CD14-positive monocyte (primary cell): ENCODE results near the gene FBXL22. TPM values are rescaled to one million over a fixed set of nuclear protein-coding genes. Genes with fewer than 3 reads are reported as not detected.

ENCODE experiments used
- DNase-seq, 3 donors: peaks; one replicate each; pipeline ENCODE4 v3.0.0-alpha.2; 2011 to 2022
- H2AFZ ChIP-seq: 2 replicates; pipeline ENCODE4 v1.6.0; 2012; ENCODE audit warnings: mild to moderate bottlenecking, low read depth, low read length, inconsistent platforms; ENCODE audit not compliant: insufficient read depth, poor library complexity, severe bottlenecking
- H3K27ac ChIP-seq, 2 donors: 1 replicate in 1 of 2; 2 replicates in 1 of 2; pipeline ENCODE4 v1.5.1; 2012 to 2013; ENCODE audit warnings: low read length in 2 of 2, control low read depth in 1 of 2, inconsistent platforms in 1 of 2, low read depth in 1 of 2, mild to moderate bottlenecking in 1 of 2
- H3K27me3 ChIP-seq, 2 donors: one replicate each; pipeline versions ENCODE4 v1.6.0 to v1.6.1; 2011 to 2013; ENCODE audit warnings: low read length in 2 of 2; ENCODE audit not compliant: control insufficient read depth in 2 of 2, insufficient read depth in 2 of 2
- H3K36me3 ChIP-seq, 2 donors: replicated peaks in 1 of 2; 1 replicate in 1 of 2; 2 replicates in 1 of 2; pipeline versions ENCODE4 v1.5.1 to v1.6.1; 2012 to 2013; ENCODE audit warnings: low read length in 2 of 2, control low read depth in 1 of 2, inconsistent platforms in 1 of 2, mild to moderate bottlenecking in 1 of 2; ENCODE audit not compliant: insufficient read depth in 2 of 2, control insufficient read depth in 1 of 2
- H3K4me1 ChIP-seq, 2 donors: 1 replicate in 1 of 2; 2 replicates in 1 of 2; pipeline versions ENCODE4 v1.5.1 to v1.6.1; 2012 to 2013; ENCODE audit warnings: low read length in 2 of 2, control low read depth in 1 of 2, inconsistent platforms in 1 of 2, mild to moderate bottlenecking in 1 of 2, moderate library complexity in 1 of 2; ENCODE audit not compliant: insufficient read depth in 2 of 2, control insufficient read depth in 1 of 2
- H3K4me2 ChIP-seq: replicated peaks from 2 replicates; pipeline ENCODE3; 2012; ENCODE audit warnings: low read length, moderate library complexity, mild to moderate bottlenecking; ENCODE audit not compliant: poor library complexity, severe bottlenecking; ENCODE audit errors: extremely low read depth
- H3K4me3 ChIP-seq, 3 experiments: fragments of 200-600 bp in 1 of 3; sonication (generic) in 1 of 3; replicated peaks in 1 of 3; 1 replicate in 2 of 3; 2 replicates in 1 of 3; pipeline ENCODE4 v1.5.1; 2011 to 2013; ENCODE audit warnings: low read length in 3 of 3, mild to moderate bottlenecking in 3 of 3, control low read depth in 2 of 3, low read depth in 2 of 3, inconsistent platforms in 1 of 3, moderate library complexity in 1 of 3
- H3K79me2 ChIP-seq: 2 replicates; pipeline ENCODE4 v1.6.0; 2012; ENCODE audit warnings: mild to moderate bottlenecking, control low read depth, inconsistent platforms, low read length, moderate library complexity; ENCODE audit not compliant: insufficient read depth
- H3K9ac ChIP-seq: 2 replicates; pipeline ENCODE4 v1.6.0; 2017; ENCODE audit warnings: low read length, mild to moderate bottlenecking; ENCODE audit not compliant: insufficient read depth, poor library complexity, severe bottlenecking
- H3K9me3 ChIP-seq, 2 donors: replicated peaks in 1 of 2; 1 replicate in 1 of 2; 2 replicates in 1 of 2; pipeline versions ENCODE4 v1.5.1 to v1.6.1; 2012 to 2013; ENCODE audit warnings: low read length in 2 of 2, control low read depth in 1 of 2; ENCODE audit not compliant: control insufficient read depth in 1 of 2, insufficient read depth in 1 of 2
- H4K20me1 ChIP-seq: 2 replicates; pipeline ENCODE4 v1.6.0; 2012; ENCODE audit warnings: mild to moderate bottlenecking, low read length, control low read depth, moderate library complexity; ENCODE audit not compliant: insufficient read depth
- H3K27ac Mint-ChIP-seq, 7 donors: one replicate each; pipeline ENCODE4 v1.8.0; 2020; ENCODE audit warnings: mild to moderate bottlenecking in 7 of 7, mixed read lengths in 7 of 7, moderate library complexity in 6 of 7, inconsistent platforms in 2 of 7
- H3K27me3 Mint-ChIP-seq, 3 donors: one replicate each; pipeline ENCODE4 v1.8.0; 2021 to 2022; ENCODE audit warnings: low read depth in 3 of 3, mild to moderate bottlenecking in 3 of 3, mixed read lengths in 3 of 3, moderate library complexity in 3 of 3, inconsistent platforms in 1 of 3
- H3K36me3 Mint-ChIP-seq, 2 donors: one replicate each; pipeline ENCODE4 v1.8.0; 2020; ENCODE audit warnings: mixed read lengths in 2 of 2, inconsistent platforms in 1 of 2, mild to moderate bottlenecking in 1 of 2
- H3K4me1 Mint-ChIP-seq: one replicate; pipeline ENCODE4 v1.8.0; 2020; ENCODE audit warnings: mild to moderate bottlenecking, mixed read lengths
- H3K4me3 Mint-ChIP-seq, 2 donors: one replicate each; pipeline ENCODE4 v1.8.0; 2020; ENCODE audit warnings: mild to moderate bottlenecking in 2 of 2, mixed read lengths in 2 of 2, moderate library complexity in 1 of 2
- H3K9me3 Mint-ChIP-seq, 7 donors: one replicate each; pipeline ENCODE4 v1.8.0; 2020 to 2022; ENCODE audit warnings: mixed read lengths in 7 of 7, mild to moderate bottlenecking in 6 of 7, moderate library complexity in 6 of 7, inconsistent platforms in 2 of 7
- WGBS: methylation state at CpG from one replicate; pipeline ENCODE4 v1.1.5; 2013; ENCODE audit warnings: missing lambda C conversion rate; ENCODE audit not compliant: insufficient coverage; 5-methylcytosine and 5-hydroxymethylcytosine counted together
- intact Hi-C, 2 donors: fragments of 100-400 bp; cut with micrococcal nuclease; formaldehyde crosslinking; loops; one replicate each; pipeline versions ENCODE4 v1.15.0 to v1.15.1; 2023
- polyA plus RNA-seq, 3 donors: library from polyadenylated mRNA; depleted of rRNA in 1 of 3; unstranded in 2 of 3; stranded (reverse) in 1 of 3; fragments of 300-500 nt in 2 of 3; fragments of >200 nt in 1 of 3; fragmentation: Illumina TruSeq in 2 of 3; gene quantifications; 1 replicate in 2 of 3; 2 replicates in 1 of 3; pipeline ENCODE4 v1.2.3, GENCODE V29; 2012 to 2021
- TF ChIP-seq, protein P1 (sequence below): fragments of 200-600 bp; IDR thresholded peaks from one replicate; pipeline ENCODE4 v1.8.0; 2022; ENCODE audit warnings: antibody characterized with exemption, mild to moderate bottlenecking

The FBXL22 gene
- polyA plus RNA-seq, 3 donors, result 0.04 TPM; not detected in 2

DNA sequence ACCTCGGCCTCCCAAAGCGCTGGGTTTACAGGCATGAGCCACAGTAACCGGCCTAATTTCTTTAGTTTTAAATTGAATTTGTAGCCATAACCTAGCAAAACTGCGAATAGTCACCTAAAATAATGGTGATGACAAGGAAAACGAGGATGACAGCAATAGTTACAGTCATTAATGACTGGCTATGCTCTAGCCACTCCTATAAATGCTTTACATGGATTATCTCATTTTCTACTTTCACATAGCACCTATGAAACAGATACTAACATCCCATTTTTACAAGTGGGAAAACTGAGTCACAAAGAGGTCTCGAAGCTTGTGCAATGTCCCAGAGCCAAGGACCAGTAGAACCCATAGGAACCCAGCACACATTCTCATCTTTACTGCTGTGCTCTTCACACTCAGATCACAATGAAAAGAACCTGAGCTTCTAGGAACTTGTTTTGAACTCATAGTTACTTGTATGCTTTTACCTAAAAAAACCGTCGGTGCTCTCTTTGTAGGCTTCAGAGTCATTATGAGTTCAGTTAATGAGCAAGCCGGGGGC lies 39.4 kb downstream of the FBXL22 start:
- Histone ChIP-seq H3K4me1 (no peaks in the 10 kb centered on the region), H3K4me3 (no peak overlapping the region), H3K36me3 (peaks cover 94 to 99% of the 10 kb centered on the region in 2 donors), H3K79me2 (no peaks in the 10 kb centered on the region), H3K27ac (no peak overlapping the region), H3K9ac (no peak overlapping the region), H4K20me1 (no peaks in the 10 kb centered on the region), H3K9me3 (no peaks in the 10 kb centered on the region), H3K4me2 (no peak overlapping the region), H2AFZ (no peak overlapping the region), H3K27me3 (no peaks in the 10 kb centered on the region)
- Mint-ChIP-seq H3K27ac (no peak overlapping the region), H3K36me3 (peaks cover 82 to 90% of the 10 kb centered on the region in 2 donors), H3K27me3 (no peaks in the 10 kb centered on the region), H3K9me3 (peaks cover 0 to 1% (median 0%) of the 10 kb centered on the region in 7 donors), H3K4me1 (no peaks in the 10 kb centered on the region), H3K4me3 (no peak overlapping the region)
- WGBS, result 100% methylated on average over 9 of the region's 9 CpGs
- intact Hi-C loops, result no loop called here
- DNase-seq, result no peak
- TF ChIP-seq, protein P1, sequence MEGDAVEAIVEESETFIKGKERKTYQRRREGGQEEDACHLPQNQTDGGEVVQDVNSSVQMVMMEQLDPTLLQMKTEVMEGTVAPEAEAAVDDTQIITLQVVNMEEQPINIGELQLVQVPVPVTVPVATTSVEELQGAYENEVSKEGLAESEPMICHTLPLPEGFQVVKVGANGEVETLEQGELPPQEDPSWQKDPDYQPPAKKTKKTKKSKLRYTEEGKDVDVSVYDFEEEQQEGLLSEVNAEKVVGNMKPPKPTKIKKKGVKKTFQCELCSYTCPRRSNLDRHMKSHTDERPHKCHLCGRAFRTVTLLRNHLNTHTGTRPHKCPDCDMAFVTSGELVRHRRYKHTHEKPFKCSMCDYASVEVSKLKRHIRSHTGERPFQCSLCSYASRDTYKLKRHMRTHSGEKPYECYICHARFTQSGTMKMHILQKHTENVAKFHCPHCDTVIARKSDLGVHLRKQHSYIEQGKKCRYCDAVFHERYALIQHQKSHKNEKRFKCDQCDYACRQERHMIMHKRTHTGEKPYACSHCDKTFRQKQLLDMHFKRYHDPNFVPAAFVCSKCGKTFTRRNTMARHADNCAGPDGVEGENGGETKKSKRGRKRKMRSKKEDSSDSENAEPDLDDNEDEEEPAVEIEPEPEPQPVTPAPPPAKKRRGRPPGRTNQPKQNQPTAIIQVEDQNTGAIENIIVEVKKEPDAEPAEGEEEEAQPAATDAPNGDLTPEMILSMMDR, result no peak

DNA sequence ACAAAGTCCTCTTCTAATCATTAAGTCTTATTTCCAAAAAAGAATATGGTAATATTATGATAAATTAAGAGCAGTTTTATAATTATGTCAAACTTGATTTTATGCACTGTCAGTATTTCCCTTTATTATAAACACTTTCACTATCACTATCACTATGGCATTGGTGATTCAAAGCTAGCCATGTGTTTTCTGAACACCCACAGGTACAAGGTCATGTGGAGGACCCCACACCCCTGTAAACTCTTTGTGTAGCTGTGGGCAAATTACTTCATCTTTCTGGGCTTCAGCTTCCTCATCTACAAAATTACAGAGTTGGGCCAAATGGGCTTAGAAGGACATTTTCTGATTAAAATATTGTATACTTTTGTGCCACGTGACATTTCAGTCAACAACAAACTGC lies 41.7 kb downstream of the FBXL22 start:
- Histone ChIP-seq H3K27ac (no peak overlapping the region), H3K9ac (no peak overlapping the region), H3K4me1 (no peaks in the 10 kb centered on the region), H3K79me2 (no peaks in the 10 kb centered on the region), H3K9me3 (no peaks in the 10 kb centered on the region), H4K20me1 (no peaks in the 10 kb centered on the region), H3K27me3 (no peaks in the 10 kb centered on the region), H3K4me3 (no peak overlapping the region), H3K36me3 (peaks cover 94 to 99% of the 10 kb centered on the region in 2 donors), H2AFZ (no peak overlapping the region), H3K4me2 (no peak overlapping the region)
- Mint-ChIP-seq H3K4me3 (no peak overlapping the region), H3K27me3 (no peaks in the 10 kb centered on the region), H3K36me3 (peaks cover 76 to 87% of the 10 kb centered on the region in 2 donors), H3K4me1 (no peaks in the 10 kb centered on the region), H3K9me3 (peaks cover 0 to 1% (median 0%) of the 10 kb centered on the region in 7 donors), H3K27ac (peak overlapping the region in 2 of 7 donors; percentile 20 to 50)
- TF ChIP-seq, protein P1, result no peak
- intact Hi-C loops, result no loop called here
- no CpG with 5 or more reads among the region's 1 CpG for WGBS
- DNase-seq, result no peak
